Kasumi-1 (cell line): ENCODE measurements around the gene TNFRSF1A.
"Not testable (repeated sequence)": the region's sequence is repeated elsewhere in the genome, so short reads cannot be mapped to it uniquely, and the experiment has no call there.

Experiments
- DNase-seq, 2 experiments: peaks; one replicate each; lab custom pipeline; 2025; lab: John Stamatoyannopoulos, UW

The TNFRSF1A gene

DNA sequence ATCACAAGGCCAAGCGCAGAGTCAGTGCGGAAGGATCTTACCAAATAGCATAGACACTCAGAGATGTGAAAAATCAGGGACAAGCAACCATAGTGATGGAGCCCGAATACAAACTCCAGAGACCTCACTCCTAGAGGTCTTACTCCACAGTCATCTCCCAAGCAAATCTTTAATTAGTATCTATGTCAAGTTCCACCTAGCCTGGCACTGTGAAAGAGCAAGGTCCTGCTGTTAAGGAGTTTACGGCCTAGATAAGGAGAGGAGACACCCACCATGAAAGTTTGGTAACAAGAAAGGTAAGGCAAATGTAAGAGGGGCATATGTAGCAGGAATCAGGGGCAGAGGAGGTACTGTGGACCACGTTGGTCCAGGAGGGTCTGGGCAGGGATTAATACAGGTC is 38.8 kb downstream of the TNFRSF1A start:
- DNase-seq: no peak

DNA sequence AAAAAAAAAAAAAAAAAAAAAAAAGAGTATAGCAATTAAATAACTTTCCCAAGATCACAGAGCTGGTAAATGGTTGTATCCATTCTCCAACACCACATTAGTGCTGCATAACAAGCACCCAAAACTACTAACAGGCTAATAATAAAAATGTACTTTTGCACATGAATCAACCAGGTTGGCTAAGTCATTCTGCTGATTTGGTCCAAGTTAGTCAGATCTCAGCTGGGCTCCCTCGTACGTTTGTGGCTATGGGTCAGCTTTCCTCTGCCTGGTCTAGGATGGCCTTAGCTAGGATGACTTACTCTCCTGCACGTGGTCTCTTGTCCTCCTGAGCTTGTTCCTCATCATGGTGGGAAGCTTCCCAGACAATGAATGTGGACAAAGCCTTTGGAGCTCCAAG is 39.3 kb downstream of the TNFRSF1A start:
- no peak for DNase-seq

DNA sequence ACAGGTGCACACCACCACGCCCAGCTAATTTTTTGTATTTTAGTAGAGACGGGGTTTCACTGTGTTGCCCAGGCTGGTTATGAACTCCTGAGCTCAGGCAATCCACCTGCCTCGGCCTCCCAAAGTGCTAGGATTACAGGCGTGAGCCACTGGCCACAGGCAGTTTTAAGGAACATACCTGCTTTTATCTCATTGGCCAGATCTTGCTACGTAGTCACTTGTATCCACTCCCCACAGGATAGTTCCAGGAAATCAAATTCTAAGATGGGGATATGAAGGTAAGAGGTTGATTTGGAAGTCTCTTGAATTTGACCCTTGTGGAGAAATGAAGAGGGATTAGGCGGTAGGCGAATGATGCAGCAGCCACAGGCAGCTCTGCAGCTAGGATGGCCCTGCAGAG is 40.2 kb downstream of the TNFRSF1A start:
- DNase-seq: no peak

GRCh38 chr12:6297170-6297569 is 44.7 kb downstream of the TNFRSF1A start:
- no peak for DNase-seq

- DNase-seq: no peak
These were observed 46.6 kb downstream of the TNFRSF1A start for GRCh38 chr12:6295094-6295811.

- no peak for DNase-seq
These were observed 47.5 kb downstream of the TNFRSF1A start for GRCh38 chr12:6294156-6295093.

DNA sequence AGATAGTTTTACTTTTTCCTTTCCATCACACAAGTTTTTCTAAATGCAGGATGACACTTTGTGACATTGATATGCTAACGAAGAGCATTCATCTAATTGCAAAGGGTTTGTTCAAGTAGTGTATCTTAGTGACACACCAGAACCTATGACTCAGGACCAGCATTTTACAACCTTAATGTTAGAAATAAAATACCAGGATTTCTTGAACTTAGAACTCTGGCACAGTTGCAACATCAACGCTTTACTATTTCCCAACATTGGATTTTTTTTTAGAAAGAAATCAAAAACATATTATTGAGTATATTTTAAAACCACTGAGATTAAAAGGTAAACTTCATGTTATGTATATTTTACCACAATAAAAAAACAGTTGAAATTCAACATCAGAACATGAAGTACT is 49.3 kb downstream of the TNFRSF1A start:
- DNase-seq: no peak

- DNase-seq: not testable (repeated sequence)
These were observed 52.0 kb downstream of the TNFRSF1A start for GRCh38 chr12:6289906-6290305.

DNA sequence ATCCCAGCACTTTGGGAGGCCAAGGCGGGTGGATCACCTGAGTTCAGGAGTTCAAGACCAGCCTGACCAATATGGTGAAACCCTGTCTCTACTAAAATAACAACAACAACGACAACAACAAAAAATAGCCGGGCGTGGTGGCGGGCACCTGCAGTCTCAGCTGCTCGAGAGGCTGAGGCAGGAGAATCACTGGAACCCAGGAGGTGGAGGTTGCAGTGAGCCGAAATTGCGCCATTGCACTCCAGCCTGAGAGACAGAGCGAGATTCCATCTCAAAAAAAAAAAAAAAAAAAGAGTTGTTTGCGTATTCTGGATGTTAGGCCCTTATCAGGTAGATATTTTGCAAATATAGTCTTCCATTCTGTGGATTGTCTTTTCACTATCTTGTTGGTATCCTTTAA is 52.8 kb downstream of the TNFRSF1A start:
- DNase-seq: not testable (repeated sequence)

- no peak for DNase-seq
These were observed 53.6 kb downstream of the TNFRSF1A start for GRCh38 chr12:6288235-6288634.

- DNase-seq: no peak
These were observed 56.2 kb downstream of the TNFRSF1A start for GRCh38 chr12:6285532-6286306.

DNA sequence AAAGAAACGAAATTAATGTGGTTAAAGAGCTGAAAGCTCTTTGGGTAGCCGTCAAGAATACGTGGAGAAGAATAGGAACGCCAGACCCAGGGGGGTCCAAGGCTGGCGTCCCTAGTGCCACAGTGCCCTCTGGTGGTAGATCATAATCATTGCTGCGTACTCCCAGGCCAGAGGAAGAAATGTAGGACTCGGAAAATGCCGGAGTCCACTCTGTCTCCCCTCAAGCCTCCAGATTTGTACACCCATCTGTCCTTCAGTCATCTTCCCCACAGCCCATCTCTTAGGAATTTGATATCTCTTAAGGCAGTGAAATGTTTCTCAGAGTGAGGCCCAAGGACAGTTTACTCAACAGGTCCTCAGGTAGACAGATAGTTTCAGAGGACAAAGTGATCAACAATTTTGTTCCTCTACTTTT is 56.8 kb downstream of the TNFRSF1A start:
- DNase-seq: peak; percentile 36 to 45

DNA sequence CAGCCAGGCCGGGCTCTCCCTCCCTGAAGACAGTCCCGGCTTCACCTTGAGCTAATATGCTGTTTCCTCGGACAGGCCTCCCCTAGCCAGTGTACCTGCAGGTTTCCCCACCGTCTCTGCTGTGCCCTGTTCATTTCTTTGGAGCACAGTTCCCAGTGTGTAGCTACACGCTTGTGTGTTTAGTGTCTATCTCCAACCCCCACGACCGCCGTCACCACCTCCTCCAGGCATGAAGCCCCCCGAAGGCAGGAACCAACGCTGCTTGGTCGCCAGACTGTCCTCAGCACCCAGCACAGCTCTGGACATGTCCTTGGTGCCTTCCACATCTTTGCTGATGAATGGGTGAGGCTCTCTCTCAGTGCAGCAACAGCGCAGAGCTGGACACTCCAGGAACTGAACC is 57.6 kb downstream of the TNFRSF1A start:
- DNase-seq: no peak

DNA sequence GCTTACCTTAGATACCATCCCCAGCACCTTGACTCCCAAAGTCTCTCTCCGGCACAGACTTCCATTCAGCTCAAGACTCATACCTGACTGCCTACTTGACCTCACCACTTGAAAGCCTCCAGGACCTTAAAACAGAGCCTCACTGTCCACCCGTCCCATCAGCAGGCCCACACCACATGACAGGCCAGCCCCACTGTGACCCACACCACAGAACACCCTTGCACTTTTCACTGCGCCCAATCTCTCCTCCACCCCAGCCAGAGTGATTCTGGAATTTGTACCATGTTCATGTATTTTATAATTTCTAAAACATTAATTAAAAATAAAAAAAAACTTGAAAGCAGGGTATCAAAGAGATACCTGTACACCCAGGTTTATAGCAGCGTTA is 59.4 kb downstream of the TNFRSF1A start:
- DNase-seq: no peak

DNA sequence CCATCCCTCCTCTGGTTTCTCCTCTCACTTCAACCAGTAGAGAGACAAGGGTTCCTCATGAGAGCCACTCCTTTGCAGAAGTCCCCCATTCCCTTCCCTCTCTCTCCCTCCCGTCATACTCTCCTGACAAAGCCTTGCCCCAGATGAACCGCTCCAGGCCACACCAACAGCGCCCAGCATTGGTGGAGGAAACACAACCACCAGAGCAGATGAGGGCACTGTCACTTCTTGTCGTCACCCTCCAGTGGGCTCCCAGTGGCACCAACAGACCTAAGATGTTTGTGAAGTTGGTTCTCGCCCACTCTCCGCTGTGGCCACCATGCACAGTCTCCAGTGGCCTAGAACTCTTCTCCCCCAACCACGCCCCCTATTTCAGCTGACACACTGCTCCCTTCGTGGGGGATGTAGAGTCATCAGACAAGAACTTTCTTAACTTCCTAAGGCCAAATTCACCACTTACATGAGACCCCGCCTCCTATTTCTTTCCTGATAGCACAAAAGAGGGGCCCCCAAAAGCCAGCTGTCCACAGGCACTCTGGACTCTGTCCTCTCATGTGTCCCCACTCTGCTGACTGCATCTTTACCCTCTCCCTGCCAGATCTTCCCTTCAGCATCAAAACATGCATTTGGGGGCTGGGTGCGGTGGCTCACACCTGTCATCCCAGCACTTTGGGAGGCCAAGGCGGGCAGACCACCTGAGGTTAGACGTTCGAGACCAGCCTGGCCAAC is 60.6 kb downstream of the TNFRSF1A start:
- no peak for DNase-seq

DNA sequence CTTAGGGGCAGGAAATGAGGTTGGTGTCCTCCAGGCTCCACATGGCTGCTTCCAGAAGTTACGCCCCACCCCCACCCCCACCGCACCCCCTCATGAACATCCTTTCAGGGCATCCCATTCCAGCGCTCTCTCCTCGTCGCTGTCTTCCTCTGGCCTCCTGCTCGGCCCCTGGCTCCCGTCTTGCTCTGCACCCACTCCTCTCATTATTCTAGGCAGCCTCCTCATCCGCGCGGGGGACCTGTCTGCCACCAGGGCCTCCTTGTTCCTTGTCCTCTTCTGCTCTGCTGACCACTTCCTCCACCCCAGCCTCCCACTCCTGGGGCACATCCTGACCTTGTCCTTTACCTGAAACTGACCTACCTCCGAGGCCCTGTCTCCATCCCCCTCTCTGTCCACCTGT is 61.2 kb downstream of the TNFRSF1A start:
- no peak for DNase-seq

GRCh38 chr12:6280053-6280469 is 61.8 kb downstream of the TNFRSF1A start:
- DNase-seq: no peak

DNA sequence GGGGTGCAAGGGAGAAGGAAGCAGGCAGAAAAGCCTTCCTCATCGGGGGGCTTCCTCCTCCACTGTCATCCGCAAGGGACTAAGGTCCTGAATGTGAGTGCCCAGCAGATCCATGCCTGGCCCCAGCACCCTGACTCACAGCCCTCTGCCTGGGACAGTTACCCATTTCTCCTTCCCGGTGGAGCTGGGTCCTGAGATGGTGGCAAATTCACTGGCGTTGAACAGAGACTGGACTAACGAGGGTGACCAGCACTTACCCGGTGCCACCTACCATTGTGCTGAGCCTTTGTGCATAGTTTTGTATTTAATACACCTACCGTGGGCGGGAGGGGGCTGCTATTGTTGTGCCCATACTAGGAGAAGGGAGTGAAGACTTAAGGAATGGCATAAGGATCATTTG is 62.2 kb downstream of the TNFRSF1A start:
- DNase-seq: no peak

GRCh38 chr12:6279256-6279628 is 62.6 kb downstream of the TNFRSF1A start:
- no peak for DNase-seq
